ENCODE data around the gene AMDHD1.

AMDHD1 gene

GRCh38 chr12:95951515-95951914, 8.4 kb downstream of the AMDHD1 start:
- H3K4me3 ChIP-seq (ENCODE audit: low read length) = no peak overlapping the region
- no peak for TF ChIP-seq CTCF (conservative IDR thresholded peaks at IDR 0.05; ENCODE audit: low read length)
- DNase-seq (ENCODE audit: low read depth) = no peak

- H3K4me3 ChIP-seq (ENCODE audit: low read length) = no peak overlapping the region
- DNase-seq (ENCODE audit: low read depth) = no peak
- TF ChIP-seq CTCF (conservative IDR thresholded peaks at IDR 0.05; ENCODE audit: low read length) = no peak
Measured at GRCh38 chr12:95953000-95953399, 9.9 kb downstream of the AMDHD1 start.

- no peak for DNase-seq (ENCODE audit: low read depth)
- no peak for TF ChIP-seq CTCF (conservative IDR thresholded peaks at IDR 0.05; ENCODE audit: low read length)
- no peak overlapping the region for H3K4me3 ChIP-seq (ENCODE audit: low read length)
Measured at GRCh38 chr12:95955549-95956159, 12.5 kb downstream of the AMDHD1 start.

GRCh38 chr12:95956557-95957145, 13.5 kb downstream of the AMDHD1 start:
- no peak overlapping the region for H3K4me3 ChIP-seq (ENCODE audit: low read length)
- no peak for DNase-seq (ENCODE audit: low read depth)
- TF ChIP-seq CTCF (conservative IDR thresholded peaks at IDR 0.05; ENCODE audit: low read length) = no peak

GRCh38 chr12:95959107-95959506, 16.0 kb downstream of the AMDHD1 start:
- H3K4me3 ChIP-seq (ENCODE audit: low read length) = no peak overlapping the region
- TF ChIP-seq CTCF (conservative IDR thresholded peaks at IDR 0.05; ENCODE audit: low read length) = no peak; the same call in 1 of the 2 replicates
- peak; percentile 10 for DNase-seq (ENCODE audit: low read depth)

GRCh38 chr12:95960241-95960640, 17.1 kb downstream of the AMDHD1 start:
- TF ChIP-seq CTCF (conservative IDR thresholded peaks at IDR 0.05; ENCODE audit: low read length) = no peak
- H3K4me3 ChIP-seq (ENCODE audit: low read length) = no peak overlapping the region
- no peak for DNase-seq (ENCODE audit: low read depth)

GRCh38 chr12:95962222-95962621, 19.1 kb downstream of the AMDHD1 start:
- no peak overlapping the region for H3K4me3 ChIP-seq (ENCODE audit: low read length)
- DNase-seq (ENCODE audit: low read depth) = no peak
- no peak for TF ChIP-seq CTCF (conservative IDR thresholded peaks at IDR 0.05; ENCODE audit: low read length)

All from AG10803 (cell line).